NCI-H526 (cell line): Measurements from ENCODE around the gene ZMPSTE24.

ENCODE experiments used
- DNase-seq, 2 experiments: peaks; one replicate each; lab custom pipeline; 2025; lab: John Stamatoyannopoulos, UW

ZMPSTE24 gene

DNA sequence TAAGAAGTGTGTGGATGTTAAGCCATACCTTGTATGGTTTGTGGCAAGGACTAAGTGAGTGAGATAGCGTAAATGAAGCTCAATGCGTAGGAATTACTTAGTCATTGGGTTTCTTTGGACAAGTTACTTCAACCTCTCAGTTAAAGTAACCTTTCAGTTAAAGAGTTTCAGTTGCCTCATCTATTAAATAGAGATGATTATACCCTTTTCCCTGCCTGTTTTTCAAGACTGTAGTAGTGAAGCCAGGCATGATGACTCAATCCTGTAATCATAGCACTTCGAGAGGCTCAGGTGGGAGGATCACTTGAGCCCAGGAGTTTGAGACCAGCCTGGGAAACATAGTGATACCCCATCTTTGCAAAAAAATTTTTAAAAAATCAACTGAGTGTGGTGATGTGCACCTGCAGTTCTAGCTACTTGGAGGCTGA lies 6.3 kb downstream of the ZMPSTE24 start:
- no peak for DNase-seq

DNA sequence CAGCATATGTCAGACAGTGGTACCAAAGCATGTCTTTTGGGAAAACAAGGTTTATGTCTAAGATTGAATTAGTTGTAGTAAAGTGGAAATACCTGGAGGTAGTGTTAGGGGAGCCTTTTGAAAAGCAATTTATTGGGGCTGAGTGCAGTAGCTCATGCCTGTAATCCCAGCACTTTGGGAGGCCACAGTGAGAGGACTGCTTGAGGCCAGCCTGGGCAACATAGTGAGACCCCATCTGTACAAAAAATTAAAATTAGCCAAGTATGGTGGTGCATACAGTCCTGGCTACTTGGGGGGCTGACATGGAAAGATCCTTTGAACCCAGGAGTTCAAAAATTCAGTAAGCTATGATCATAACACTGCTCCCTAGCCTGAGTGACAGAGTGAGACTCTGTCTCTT lies 7.3 kb downstream of the ZMPSTE24 start:
- DNase-seq, result no peak

DNA sequence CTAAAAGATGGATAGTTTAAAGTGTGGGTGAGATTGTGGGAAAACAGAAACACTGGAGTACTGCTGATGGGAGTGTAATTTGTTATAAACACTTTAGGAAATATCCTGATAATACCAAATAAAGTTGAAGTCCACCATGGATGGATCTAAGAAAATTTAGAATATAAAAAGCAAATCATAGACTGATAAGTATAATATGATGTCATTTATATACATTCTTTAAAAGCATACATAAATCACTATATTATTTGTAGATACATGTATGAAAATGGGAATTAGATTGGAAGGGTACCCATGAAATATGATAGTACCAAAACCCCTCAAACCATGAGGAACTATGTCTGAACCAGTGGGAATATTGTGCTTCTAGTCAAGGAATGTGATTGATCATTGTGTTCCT lies 7.9 kb downstream of the ZMPSTE24 start:
- DNase-seq, result no peak

DNA sequence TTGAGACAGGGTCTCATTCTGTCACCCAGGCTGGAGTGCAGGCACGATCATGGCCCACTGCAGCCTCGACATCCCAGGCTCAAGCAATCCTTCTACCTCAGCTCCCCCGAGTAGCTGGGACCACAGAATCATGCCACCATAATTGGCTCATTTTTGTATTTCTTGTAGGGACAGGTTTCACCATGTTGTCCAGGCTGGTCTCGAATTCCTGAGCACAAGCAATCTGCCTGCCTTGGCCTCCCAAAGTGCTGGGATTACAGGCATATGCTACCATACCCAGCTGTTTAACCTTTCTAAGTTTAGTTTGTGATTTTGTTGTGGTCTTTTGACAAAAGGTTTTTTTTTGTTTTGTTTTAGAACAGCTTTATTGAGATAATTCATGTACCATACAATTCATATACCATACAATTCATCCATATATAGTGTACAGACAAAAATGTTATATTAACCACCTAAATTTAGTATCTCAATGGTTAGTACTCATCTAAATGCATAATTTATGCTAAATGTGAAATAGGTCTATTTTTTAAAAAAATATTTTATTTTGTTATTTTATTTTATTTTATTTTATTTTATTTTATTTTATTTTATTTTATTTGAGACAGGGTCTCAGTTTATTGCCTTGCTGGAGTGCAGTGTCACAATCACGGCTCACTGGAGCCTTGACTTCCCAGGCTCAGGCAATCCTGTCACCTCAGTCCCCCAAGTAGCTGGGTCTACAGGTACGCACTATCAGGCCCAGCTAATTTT lies 8.9 kb downstream of the ZMPSTE24 start:
- DNase-seq, result no peak

DNA sequence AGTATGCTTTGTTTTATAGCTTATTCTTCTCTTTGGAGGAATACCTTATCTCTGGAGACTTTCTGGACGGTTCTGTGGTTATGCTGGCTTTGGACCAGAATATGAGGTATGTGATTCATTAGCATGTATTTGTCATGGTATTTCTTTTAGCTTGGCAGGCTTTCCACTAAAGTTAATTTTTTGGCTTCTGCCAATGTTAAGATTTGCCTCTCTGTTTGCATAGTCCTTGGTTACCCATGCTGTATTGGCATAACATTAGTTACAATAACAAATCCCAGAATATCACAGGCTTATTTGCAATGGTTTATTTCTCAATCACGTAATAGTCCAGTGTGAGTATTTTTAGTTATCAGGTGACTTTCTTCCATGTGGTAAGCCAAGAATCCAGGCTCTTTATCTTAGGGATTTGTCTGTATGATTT lies 9.7 kb downstream of the ZMPSTE24 start:
- no peak for DNase-seq

DNA sequence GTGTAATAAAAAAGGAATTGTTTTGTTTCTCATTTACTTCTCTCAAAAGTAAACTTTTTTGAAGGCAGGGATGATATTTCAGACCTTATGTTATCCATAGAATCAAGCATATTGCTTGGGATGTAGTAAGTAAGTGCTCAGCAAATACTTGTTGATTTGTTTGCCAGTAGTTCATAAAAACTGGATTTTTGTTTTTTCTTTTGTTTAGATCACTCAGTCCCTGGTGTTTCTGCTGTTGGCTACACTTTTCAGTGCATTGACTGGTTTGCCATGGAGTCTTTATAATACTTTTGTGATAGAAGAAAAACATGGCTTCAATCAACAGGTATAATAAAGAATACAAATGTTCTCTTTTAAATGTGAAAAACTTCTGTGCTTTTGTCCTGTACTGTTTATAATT lies 10.2 kb downstream of the ZMPSTE24 start:
- no peak for DNase-seq

DNA sequence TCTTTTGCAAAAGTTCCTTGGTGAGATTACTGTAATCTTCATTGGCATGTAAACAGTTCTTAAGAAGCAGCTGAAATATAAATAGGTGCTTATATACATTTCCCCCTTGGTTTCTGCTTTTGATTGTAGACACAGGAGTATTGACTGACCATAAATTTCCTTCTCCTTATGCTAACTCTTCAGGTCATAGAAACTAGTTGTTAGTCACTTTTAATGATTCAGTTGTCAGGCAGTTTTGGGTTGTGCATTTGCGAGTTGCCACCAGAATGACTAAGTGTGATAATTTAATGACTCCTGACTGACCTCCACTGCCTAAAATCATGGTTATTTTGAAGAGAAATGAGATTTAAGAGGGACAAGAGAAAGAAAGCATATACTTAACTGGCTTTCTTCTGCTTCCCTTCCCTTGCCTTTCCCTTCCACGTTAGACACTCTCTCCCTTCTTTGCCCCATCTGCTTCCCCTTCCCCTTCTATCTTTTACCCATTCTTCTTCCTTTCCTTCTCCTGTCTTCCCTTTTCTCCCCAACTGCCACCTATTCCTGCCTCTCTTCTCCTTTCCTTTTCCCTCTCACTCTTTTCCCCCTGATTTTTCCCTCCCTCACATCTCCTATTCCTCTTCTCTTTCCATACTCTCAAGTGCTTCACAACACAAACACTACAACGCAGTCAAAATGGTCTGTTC lies 12.3 kb downstream of the ZMPSTE24 start:
- no peak for DNase-seq

DNA sequence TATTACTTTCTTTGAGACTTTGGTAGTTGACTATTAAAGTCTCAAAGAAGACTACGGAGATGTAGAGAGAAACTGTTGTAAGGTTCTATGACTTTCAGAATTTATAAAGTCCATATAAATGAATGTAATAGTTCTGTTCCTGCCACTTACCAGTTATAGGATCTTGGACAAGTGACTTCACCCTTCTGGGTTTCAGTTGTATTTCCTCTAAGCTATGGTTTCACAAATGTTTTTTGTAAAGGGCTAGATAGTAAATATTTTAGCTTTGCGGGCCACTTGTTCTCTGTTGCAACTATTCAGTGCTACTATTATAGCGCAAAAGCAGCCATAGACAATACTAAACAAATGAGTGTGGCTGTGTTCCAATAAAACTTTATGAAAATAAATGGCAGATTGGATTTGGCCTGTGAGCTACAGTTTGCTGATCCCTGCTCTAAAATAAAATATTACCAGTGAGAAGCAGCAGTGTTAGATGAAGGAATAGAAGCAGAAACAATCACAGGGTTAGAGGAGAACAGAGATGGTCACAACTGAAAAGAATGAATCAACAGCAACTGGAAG lies 14.7 kb downstream of the ZMPSTE24 start:
- DNase-seq, result no peak

DNA sequence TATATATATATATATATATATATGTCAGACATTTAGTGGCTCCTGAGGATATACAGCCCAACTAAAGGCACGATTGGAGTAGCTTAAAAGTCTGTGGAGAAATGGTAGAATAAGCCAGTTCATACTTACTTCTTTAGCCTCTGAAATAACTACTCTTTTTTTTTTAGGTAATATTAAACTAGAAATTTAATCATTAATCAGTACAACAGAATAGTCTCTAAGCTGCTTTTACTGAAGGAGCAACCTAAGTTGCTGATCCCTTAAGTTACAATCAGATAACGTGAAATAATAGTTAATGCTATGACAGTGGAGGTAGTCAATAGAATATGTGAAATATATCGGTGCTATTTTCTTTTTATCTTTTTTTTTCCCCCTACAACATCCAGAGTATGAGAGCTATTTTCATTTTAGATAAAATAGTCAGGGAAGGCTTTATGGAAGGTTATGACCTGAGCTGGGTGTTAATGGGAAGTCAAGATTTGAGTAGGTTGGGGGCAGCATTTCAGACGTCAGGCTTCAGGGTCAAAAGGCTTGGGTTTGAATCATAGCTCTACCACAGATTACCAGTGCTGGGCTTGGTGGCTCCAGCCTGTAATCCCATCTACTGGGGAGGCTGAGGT lies 15.6 kb downstream of the ZMPSTE24 start:
- DNase-seq, result no peak

DNA sequence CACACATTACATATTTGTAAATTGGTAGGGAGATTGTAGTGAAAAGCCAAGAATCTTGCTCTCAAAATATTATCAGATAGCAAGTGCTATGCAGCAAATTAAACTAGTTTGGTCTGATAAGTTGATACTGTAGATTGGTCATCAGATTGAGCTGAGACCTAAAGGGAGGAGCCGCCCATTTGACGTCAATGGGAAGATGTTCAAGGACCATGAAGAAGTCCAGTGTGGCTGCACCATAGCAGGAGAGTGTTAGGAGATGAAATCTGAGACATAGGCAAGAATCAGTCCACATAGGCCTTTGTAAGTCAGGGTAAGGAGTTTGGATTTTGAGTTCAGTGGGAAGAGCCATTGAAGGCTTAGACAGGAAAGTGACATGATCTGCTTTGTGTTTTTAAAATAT lies 16.3 kb downstream of the ZMPSTE24 start:
- no peak for DNase-seq

DNA sequence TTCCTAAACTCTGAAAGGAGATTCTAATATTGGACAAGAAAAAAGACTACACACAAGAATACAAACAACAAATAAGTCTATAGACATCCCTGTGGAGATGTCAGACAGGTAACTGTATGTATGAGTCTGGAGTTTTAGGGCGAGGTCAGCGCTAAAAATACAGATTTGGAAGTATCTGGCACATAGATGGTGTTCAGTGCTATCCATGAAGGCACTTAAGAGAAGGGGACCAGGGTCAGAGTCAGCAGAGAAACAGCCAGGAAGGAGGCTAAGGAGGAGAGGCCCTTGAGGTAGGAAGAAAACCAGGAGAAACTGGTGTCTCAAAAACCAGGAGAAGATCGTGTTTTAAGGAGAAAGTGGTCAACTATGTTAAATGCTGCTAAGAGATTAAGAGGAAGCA lies 18.1 kb downstream of the ZMPSTE24 start:
- no peak for DNase-seq

DNA sequence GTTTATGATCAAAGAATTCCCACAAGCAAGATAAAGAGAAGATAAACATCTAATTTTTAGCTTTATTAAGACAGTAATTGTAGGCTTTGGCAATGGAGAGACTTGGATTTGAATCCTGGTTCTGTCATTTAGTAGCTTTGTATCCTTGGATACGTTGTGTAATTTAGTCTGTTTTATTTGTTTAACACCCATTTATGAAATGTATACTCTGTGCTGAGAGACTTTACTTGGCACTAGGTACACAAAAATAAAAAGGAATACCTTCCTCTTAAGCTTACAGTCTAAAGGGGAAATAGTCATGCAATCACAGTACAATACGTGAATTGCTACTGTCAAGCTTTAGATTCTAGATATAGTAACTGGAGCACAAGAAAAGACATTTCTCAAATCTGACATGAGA lies 23.8 kb downstream of the ZMPSTE24 start:
- no peak for DNase-seq

DNA sequence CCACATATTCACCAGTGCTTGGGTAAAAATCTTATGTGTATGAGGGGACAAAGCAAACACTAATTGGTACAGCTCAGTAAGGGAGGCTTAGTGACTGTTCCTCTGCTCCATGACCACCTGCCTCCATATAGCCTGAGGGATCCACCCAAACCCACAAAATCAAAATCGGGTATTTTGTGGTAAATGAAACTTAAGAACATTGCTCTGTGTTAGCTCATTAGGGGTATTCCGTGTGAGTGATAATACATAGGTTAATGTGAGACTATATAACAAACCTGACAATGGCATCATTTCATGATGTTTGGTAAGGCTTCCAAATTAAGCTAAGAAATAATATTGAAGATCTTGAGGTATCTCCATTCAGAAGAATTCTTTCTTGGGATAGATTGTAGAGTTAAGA lies 33.3 kb downstream of the ZMPSTE24 start:
- DNase-seq, result no peak

DNA sequence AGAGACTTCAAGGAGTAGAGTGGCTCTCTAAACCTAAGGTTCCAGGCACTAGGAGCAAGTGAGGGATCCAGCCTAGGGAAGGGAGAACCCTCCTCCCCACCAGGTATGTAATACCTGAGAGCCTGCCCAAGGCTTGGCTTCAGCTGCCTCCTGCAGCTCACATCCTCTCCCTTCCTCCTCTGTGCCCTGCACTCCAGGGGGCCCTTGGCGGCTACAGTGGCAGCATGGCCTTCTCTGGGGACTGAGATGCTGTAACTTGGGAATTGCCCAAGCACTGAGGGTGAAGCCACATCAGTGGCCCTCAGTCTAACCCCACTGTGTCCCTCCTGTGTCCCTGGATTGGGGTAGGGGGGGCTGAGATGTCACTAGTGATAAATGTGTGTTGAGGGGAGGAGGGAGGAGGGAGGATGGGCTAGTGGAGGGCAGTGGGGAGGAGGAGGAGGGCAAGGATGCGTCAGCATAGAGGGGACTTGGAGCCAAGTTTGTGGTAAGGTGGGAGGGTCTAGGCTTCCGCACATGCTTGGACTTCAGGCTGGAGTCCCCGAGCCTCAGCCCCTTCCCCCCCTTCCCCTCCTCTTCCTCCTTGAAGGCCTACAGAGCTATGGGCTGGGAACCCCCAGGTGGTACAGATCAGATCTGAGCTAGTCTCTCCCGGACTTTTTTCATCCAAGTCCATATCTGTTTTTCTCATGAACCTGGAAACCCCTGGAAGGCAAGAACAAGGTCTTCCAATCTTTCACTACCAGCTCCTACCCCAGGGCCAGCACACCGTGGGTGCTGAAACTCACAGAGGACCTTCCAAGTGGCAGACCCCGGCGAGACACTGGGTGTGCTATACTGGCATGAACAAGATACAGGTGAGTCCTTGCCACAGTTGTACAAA lies 41.6 kb downstream of the ZMPSTE24 start:
- DNase-seq, result no peak

DNA sequence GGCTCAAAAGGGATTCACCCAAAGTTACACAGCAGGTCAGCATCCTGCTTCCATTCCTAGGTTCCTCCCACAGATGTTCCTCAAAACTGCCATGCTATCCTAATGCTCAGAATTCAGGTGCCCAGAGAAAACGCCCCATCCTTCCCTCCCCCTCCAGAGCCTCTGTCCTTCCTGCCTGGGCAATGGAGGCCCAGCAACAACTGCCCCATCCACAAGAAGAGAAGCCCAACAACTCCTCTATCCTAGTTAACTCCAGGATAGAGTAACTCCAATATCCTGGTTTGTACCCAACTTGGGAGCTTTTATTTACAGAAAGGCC lies 42.2 kb downstream of the ZMPSTE24 start:
- no peak for DNase-seq

DNA sequence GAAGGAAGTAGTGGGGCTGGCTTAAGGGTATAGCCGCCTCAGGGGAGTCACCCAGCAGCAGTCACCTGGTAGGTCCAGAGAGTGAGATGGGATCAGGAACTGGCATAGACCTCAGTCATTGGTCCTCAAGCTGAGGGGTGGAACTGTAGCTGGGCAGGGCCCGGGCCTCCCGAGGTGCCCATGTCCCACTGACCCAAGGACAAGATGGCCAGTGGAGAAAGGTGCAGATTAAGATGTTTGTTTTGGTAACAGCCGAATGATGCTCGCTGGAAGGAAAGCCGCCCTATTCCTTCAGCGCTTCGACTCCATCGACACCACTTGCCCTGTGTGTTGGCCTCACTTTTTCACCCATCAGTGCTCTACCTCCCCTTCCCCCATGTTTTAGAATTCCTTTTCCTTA lies 42.6 kb downstream of the ZMPSTE24 start:
- no peak for DNase-seq

DNA sequence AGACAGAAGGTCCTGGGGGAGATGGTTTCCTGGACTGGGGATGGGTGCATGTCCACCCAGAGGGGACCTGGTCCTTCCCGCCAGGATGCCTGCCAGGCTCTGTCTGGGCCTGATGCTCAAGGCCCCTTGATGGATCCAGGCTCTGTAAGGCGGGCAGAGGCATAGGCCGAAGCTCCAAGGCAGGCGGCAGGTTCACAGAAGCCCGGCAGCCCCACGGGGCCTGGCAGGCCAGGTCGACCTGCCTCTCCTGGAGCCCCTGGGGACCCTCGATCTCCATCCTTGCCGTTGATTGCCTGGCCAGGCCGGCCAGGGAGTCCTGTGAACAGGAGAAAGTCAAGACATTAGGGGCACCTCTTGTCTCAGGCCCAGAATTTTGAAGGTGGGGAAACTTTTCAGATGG lies 43.0 kb downstream of the ZMPSTE24 start:
- no peak for DNase-seq

DNA sequence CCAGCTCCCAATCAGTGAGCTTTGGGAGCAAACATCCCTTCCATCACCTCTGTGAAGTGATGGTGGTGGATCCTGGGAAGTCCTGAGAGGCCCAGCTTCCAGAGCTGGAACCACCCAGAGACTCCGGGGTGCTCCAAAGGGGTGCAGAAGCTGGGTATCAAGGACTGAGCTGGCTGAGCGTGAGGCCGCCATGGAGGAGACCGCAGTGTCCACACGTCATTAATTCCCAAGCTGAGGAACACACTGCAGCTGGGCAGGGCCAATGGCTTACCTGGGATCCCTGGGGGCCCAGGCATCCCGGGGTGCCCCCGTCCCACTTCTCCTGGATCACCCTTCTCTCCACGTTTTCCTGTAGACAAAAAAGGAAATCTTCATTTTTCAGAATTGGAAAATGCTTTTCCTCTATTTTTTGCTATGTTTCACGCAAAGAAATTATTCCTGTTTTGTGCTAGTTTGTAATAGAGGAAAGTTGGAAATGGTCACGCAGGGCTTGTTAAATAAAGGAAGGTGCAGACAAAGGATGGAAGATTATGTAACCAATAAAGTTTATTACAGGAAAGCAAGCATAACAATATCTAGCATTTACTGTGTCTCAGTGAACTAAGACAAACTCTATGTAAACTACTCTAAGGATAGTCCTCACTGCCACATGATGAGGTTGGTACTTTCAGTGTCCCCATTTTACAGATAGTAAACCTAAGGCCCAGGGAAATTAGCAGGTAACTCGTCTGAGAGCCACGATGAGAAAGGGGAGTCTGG lies 43.7 kb downstream of the ZMPSTE24 start:
- no peak for DNase-seq

DNA sequence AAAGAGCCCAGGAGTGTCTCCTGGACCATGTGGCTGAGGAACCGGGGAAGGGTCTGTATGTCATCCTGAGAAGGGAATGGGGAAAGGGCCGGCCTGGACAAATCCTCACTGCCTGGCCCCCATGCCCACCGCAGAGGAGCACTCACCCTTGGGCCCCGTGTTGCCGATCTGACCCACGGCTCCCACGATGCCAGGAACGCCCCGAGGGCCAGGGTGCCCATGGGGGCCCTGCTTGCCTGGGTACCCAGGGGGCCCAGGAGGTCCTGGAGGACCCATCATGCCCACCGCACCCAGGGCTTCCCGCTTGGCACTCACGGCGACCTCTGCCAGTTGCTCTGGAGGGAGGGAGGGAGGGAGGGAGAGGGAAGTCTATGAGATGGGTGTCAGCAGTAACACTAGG lies 44.4 kb downstream of the ZMPSTE24 start:
- DNase-seq, result no peak

DNA sequence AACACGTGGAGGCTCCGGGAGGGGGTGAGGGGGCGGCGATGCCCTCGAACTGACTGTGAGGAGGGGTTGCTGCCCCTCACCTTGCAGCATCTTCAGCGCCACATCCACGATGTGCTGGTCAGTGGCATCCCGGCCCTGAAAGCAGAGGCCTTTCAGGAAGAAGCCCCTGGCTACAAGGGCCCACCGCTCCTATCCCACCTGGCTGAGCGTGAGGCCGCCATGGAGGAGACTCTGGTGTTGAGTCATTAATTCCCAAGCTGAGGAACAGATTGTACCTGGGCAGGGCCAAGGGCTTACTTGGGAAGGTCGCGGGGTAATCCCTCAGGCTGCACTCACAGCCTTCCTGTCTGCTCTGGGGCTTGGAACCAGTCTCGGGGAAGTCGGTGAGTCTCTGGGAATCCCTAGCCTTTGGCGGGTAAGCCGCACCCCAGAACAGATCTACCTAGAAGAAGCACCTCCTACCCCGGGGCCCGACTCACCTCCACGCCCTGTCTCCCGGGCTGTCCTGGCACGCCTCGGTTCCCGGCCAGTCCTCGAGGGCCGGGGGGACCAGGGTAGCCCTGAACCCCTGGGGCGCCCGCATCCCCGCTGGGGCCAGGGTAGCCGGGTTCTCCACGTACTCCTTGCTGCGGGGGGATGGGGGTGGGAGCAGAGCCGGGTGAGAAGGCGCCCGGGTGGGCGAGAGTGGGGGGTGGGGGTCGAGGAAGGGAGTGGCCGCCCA lies 45.2 kb downstream of the ZMPSTE24 start:
- no peak for DNase-seq

DNA sequence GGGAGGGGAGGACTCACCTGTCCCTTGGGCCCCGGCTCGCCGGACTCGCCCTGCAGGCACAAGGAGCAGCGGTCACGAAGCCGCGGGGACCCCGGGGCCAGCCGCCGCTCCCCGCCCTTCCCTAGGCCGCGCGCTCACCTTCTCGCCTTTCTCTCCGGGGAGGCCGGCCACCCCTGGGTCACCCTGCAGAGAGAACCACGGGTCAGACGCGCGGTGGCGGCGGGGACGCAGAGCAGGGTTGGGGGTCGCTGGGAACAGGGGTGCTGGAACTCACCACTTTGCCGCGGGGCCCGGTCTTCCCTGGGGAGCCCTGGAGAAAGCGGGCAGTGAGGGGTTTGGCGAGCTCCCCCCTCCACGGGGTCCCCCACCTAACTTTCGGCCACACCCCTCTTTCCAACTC lies 45.8 kb downstream of the ZMPSTE24 start:
- DNase-seq, result no peak
